ENCODE data around the gene TUBA3E.
"Not testable (repeated sequence)": the region's sequence is repeated elsewhere in the genome, so short reads cannot be mapped to it uniquely, and the experiment has no call there.

Gene TUBA3E

DNA sequence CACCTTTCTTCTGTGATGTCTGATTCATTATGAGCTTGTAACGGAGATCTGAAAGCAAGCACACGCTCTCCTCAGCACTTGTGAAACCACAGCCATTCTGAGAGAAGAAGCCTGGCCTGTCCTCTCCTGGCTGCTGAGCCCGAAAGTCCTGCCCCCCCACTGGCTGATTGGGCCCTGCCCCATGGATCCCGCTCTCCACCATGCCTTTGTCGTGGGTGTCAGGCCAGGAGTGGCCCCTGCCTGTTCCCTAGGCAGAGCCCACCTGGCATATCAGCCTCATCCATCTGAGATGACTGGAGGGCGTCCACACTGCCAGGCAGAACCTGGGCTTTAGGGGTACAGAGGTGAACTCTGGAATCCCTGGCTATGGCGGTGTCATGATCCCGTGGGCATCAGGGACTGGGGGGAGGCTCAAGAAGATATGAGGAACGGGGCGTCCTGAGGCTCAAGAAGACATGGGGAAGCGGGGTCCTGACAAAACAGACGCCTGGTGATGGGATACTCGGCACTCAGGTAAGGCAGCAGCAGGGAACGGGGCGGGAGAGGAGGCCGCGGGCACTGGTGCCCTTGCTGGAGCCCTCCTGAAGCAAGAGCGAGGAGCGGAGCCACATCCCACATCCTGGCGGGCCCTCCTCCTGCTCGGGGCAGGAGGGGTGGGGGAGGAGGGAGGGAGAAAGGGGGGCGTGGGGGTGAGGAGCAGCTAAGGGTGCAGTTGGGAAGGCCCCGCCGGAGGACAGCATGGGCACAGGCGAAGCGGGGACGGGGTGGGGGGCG lies 54.8 kb downstream of the TUBA3E start:
- not testable (repeated sequence) for DNase-seq (ENCODE audit: low read depth in 2 of 2)

DNA sequence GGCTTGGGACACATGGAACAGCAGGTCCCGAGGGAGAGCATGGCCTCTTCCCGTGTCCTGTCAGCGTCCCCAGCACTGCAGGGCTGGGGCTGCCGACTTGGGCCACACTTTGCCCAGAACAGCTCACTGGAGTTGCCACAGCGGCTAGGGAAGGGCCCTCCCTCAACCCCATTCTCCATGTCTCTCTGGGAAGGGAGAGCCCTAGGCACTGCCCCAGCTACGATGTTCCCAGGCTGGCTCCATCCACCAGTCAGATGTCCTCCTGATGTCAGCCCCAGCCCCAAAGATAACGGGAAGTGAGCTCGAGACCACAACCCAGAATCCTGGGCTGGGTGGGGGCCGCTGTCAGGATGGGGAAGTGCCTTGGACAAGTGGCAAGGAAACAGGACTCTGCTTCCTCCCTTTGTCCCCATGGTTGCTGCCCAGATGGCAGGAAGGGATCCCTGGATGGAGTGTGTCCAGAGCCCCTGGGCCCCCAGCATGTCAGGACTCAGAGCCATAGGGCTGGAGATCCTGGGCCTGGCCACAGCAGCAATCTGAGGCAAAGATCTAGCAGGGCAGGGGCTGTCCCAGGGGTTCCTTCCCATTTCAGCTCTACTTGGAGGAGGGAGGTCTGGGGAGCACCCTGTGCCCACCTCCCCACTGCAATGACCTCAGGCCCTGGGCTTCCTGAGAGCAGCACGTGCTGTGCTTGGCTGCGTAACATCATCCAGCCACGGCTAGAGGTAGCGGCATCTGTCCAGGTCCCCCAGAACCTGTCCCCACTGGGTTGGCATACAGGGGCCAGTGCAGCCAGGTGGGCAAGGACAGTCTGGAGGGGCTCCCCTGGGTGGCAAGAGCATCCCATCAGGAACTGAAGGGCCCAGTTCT lies 55.6 kb downstream of the TUBA3E start:
- not testable (repeated sequence) for DNase-seq (ENCODE audit: low read depth in 2 of 2)

Data from stimulated activated CD8-positive, alpha-beta memory T cell treated with anti-CD3 and anti-CD28 coated beads, Interleukin-2, amount 100 ng/mL, for 1 hour (primary cell).